Measurements from ENCODE around the gene ENTREP1.
A peak's percentile ranks its signal among the peaks of the same experiment; 100 is the strongest.

- TF ChIP-seq CTCF (IDR thresholded peaks at IDR 0.05) (peak in 4 of 5 experiments; percentile 24 to 47 (median 39)), POLR2A (IDR thresholded peaks at IDR 0.05) (no peak)
Measured at GRCh38 chr9:69412741-69413150, 87.7 kb downstream of the ENTREP1 start.
